ENCODE measurements around the gene GCNT1.

DNA sequence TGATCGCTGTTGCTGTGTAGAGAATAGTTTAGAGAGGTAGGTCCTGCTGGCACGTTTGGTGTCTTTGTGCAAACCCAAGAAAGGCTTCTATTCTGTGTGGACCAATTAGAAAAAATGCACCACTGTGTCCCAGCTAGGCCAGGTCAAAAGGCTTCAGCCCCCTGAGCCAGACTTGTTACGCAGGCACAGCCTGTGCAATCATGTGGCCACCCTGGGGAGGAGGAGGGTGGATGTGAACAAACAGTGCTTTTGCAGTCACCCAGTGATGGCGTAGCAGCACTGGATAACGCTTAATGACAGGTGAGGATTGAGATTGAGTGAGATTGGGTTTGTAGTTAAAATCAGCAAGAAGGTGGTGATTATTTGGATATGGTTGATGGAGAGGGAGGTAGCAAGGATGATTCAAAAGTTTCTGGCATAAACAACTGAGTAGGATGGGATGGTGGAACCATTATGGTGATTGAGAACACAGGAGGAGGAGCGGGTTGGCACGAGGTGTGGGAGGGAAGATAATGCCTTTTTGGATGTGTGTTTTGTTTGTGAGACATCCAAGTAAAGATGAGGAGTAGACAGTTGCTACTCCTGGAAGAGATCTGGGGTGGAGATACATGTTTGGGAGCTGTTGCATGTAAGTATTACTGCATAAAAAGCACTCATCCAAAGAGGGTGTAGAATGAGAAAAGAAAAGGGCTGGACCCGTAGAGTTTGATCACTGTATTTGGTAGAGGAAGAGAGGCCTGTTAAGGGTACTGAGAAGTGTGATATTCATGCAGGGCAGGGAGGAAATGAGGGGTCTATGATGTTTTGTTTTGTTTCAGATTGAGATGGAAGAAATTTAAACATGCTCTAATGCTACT is 6.7 kb downstream of the GCNT1 start:
- TF ChIP-seq CTCF (conservative IDR thresholded peaks at IDR 0.05; ENCODE audit: low read length) = no peak
- no peak for TF ChIP-seq EZH2phosphoT487 (IDR thresholded peaks at IDR 0.05; ENCODE audit: borderline replicate concordance)
